GM21367 (cell line): Measurements from ENCODE around the gene KCNH6.

ENCODE experiments used
- ATAC-seq: cut with Tn5 transposase; IDR thresholded peaks from one replicate; pipeline ENCODE4 v1.9.1; 2021; ENCODE audit not compliant: unreplicated experiment

KCNH6 gene

DNA sequence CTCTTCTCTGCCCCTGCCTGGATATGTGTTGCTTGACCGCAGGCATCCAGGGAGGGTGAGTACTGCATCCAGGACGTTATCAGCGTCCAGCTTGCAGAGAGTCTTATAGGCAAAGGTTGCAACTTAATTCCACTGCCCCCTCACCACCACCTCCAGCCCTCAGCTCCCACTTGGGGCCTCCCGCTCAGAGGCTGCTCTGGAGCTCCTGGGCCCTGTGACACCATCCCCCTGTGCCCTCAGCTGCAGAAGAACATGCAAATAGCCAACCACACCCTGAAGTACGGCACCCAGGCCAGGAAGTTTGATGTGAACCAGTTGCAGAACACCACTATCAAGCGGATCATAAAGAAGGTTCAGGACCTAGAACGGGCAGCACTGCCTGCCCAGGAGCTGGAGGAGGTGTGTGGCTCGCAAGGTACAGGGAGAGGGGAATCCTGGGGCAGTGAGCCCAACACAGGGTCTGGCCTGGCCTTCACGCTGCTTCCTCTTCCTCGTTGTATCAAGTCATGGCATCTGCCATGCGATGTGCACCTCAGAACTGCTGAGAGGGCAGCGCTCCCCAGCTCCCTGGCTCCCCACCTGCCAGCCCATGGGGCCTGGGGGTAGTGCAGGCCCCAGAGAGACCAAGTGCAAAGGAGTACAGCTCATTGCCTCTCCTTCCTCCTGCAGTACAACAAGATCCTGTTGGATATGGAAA is 36.7 kb upstream of the KCNH6 start:
- ATAC-seq: no peak

DNA sequence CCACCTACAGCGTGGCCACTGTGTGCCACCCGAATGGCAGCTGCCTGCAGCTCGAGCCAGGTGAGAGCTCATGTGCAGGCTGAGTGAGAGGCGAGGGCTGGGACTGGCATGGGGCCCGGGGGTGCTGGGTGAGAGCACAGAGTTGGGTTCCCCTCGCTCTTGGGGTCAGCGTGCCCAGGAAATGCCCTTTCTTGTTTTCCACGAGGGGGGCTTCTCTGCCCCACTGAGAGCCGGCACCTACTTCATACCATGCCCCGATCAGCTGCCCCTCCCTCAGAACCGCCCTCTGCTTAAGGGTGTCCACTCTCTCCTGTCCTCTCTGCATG is 36.2 kb upstream of the KCNH6 start:
- ATAC-seq: no peak

DNA sequence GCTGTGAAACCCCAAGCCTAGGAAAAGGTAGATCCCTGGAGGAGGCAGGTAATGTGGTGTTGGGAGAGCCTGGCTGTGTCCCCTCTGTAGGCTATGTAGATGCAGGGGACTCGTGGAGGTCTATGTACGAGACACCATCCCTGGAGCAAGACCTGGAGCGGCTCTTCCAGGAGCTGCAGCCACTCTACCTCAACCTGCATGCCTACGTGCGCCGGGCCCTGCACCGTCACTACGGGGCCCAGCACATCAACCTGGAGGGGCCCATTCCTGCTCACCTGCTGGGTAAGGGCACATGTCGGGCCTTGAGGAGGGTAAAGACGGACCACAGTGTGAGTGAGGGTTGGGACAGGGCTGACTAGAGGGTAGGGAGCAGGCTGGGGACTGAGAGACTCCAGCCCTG is 34.3 kb upstream of the KCNH6 start:
- ATAC-seq: no peak

DNA sequence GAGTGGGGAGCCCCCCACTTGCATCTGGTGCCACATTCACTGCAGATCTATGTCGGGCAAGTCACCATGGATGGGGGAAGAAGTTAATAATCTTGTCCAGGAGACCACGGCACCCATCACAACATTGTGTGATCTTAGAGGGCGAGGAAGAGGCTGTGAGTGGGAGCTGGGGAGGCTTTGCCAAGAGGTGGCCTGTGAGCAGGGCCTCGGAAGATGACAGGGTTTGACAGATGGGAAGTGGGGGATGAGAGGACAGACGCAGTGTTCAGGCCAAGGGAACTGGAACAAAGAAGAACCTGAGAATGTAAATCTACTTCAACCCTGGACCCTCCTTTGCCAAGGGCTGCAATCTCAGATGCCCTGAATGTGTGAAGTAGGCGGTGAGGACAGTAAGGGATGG is 33.9 kb upstream of the KCNH6 start:
- no peak for ATAC-seq

DNA sequence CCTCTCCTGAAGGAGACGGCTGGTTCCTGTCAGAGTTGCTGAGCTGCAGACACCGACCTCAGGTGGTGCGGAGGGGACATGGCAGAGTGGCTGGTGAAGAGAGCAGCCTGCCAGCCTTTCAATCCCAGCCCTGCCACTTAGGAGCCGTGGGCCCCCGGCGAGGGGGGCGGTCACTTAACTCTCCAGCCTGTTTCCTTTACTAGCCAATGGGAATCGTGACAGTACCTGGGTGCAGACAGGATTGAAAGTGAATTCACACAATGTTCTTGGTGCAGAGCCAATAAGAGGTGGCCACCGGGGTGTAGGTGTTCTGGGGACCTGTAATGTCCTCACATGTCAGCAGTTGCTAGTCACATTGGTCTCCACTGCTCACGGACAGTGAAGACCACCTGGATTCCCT is 32.8 kb upstream of the KCNH6 start:
- ATAC-seq: no peak

DNA sequence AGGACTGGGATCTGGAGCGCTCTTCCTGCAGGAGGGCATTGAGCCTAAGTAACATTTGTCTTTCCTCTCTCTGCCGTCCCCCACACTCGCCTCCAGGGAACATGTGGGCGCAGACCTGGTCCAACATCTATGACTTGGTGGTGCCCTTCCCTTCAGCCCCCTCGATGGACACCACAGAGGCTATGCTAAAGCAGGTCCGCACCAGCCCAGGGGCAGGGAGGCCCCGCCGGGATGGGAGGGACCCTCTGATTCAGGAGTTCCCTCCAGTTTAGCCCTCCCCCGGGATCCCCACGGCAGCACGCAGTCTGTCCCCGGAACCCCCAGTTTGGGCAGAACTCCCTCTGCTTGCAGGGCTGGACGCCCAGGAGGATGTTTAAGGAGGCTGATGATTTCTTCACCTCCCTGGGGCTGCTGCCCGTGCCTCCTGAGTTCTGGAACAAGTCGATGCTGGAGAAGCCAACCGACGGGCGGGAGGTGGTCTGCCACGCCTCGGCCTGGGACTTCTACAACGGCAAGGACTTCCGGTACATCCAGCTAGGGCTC is 32.2 kb upstream of the KCNH6 start:
- no peak for ATAC-seq

DNA sequence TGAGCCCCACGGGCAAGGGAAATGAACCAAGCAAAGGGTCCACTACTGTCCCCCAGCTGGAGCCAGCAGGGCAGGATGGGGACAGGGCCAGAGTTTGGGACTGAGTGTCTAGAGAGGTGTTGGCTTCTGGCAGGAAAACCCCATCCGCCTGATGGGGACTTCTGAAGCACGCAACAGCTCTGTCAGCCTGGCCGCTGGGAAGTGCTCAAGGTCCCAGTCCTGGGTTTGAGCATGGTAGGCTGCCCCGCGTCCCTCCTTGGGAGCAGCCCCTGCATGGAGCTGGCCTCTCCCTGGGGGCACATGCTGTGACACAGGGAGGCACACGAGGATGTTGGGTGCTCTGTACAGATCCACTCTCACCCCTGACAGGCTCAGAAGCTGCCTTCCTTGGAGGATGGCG is 31.7 kb upstream of the KCNH6 start:
- ATAC-seq: no peak

DNA sequence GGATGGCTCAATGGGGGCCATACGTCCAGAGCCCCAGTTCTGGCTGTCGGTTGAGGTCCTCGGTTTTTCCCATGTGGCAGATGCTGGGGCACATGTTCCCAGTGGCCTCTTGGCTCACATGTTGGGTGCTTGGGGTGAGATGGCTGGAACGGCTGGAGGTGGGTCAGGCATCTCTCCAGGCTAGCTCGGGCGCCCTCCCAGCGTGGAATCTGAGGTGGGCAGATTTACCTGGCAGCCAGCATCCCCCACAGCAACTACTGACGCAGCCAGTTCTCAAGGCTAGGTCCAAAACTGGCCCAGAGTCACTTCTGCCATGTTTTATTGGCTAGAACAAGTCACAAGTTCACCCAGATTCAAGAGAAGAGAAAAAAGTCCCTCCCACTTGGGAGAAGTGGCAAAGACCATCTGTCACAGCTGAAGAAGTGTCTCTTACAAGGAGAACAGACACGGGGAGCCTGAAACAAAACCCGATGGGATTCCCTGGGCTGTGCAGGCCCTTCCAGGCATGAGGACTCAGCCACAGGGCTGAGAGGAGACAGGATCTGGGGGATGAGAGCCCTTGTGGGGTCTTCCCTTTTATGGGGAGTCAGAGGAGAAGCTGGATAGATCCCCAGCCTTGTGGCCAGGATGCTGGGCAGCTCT is 31.1 kb upstream of the KCNH6 start:
- ATAC-seq: no peak

DNA sequence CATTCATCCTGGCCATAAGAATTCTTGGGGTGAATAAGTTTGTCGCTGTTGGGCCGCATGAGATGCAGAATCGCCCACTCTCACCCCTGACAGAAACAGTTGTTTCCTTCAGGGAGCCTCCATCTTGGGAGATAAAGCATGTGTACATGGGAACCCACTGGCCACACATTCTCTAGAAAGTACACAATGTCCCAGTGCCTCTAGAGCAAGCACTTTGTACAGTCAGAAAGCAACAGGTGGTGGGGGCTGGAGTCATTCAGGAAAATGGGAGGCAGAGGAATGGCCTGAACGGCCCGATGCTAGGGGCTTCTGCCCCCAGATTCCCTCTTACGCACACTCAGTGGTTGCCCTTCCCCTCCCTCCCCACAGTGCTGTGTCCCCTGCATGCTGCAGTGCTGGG is 30.2 kb upstream of the KCNH6 start:
- ATAC-seq: no peak

DNA sequence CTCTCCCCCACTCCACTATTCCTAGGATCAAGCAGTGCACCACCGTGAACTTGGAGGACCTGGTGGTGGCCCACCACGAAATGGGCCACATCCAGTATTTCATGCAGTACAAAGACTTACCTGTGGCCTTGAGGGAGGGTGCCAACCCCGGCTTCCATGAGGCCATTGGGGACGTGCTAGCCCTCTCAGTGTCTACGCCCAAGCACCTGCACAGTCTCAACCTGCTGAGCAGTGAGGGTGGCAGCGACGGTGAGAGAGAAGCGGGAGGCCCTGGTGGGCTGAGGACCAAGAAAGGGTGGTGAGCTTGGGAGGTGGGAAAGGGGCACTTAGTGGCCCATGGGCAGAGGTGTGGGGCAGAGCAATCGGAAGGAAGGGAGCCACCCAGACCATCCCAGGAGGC is 29.7 kb upstream of the KCNH6 start:
- no peak for ATAC-seq

DNA sequence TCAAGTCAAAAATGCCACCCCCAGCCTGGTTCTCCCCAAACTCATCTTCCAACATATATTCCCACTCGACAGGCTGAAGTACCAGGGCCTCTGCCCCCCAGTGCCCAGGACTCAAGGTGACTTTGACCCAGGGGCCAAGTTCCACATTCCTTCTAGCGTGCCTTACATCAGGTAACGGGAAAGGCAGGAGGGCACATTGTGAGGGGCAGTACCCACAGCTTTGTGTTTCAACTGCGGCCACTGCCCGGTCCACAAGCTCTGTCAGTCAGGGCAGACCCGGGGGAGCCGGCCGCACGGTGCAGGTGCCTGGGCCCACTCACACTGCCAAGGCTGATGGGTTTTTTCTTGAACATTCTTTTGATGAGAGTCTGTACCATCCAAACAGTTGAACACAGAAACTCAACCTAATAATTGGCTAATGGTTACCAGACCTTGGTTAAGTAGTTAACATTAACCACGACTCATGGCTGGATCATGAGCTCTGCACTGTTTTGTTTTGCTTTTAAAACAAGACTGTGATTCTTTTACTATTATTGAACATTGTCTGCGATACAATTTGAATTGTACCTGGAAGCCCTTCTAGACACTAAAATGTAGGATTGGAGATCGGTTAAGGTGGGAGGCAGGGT is 28.7 kb upstream of the KCNH6 start:
- ATAC-seq: no peak

DNA sequence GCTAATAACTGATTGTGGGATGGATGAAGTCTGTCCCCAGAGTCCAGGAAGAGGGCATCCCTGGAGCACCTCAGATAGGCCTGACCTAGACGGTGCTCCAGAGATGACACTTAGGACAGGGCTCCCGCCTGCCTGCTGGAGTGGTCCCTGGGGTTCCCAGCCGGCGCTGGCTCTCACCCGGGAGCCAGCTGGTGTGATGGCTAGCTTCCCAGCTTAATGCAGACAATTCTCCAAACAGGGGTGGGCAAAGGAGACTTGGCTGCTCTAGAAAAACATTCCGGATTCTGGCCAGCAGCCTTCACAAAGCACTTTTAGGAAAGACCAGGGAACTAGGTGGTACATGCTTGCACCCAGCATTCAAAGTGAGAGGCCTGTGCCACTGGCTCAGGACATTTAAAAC is 27.7 kb upstream of the KCNH6 start:
- ATAC-seq: no peak

DNA sequence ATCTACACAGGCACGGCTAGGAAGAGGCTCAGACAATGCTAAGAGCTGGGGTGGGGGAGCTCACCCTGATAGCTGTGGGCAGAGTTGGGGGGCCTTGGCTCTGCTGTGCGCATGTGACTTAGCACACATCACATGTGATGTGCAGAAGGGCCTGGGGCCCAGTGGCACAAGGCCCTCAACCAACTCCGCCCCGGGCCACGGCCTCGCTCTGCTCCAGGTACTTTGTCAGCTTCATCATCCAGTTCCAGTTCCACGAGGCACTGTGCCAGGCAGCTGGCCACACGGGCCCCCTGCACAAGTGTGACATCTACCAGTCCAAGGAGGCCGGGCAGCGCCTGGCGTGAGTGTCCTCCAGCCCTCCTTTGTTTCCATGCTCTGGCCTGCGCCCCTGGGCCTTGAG is 27.0 kb upstream of the KCNH6 start:
- no peak for ATAC-seq

DNA sequence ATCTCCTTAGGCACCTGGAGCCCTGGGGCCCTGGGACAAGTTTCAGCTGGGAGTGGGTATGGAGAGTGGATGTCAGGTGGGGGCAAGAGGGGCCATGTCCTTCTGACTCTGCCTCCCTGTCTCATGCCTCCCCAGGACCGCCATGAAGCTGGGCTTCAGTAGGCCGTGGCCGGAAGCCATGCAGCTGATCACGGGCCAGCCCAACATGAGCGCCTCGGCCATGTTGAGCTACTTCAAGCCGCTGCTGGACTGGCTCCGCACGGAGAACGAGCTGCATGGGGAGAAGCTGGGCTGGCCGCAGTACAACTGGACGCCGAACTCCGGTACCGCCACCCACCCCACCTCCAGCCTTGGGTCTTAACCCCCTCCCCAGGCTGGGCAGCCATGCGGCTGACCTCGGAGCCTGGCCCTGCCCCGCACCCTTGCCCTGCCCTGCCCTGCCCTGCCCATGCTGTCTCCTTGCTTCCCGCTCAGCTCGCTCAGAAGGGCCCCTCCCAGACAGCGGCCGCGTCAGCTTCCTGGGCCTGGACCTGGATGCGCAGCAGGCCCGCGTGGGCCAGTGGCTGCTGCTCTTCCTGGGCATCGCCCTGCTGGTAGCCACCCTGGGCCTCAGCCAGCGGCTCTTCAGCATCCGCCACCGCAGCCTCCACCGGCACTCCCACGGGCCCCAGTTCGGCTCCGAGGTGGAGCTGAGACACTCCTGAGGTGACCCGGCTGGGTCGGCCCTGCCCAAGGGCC is 26.3 kb upstream of the KCNH6 start:
- no peak for ATAC-seq

DNA sequence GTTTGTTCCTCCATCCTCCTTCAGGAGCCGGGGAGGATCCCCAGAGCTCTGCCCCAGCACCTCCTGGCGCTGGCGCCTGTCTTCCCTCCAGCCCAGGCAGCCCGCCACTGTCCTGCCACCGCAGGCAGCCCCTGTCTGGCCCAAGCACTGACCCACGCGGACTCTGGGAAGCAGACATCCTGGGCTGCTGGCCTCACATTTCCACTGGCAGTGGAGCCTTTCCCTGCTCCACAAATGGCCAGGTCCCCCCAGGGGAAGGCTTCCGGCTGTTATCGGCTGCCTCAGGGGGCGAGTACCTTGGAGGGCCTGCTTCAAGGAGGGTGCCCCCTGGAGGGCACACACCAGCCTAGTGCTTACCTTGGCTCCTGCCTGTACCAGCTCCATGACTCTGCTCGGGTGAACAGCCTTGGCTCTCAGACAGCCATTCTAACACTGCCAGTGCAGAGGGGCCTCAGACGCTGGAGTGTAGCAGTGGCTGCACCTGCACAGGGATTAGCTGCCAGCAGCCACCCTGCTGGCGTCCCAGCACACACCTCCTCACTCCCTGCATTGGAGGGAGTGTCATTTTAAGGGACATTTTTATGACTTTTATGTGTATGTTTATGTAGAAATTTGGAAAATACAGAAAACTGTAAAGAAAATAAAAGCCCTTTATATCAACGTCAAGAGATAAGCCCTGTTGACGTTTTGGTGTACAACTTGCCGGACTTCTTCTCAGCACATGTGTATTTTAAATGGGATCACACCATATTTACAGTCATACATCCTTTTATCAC is 25.3 kb upstream of the KCNH6 start:
- ATAC-seq: no peak

DNA sequence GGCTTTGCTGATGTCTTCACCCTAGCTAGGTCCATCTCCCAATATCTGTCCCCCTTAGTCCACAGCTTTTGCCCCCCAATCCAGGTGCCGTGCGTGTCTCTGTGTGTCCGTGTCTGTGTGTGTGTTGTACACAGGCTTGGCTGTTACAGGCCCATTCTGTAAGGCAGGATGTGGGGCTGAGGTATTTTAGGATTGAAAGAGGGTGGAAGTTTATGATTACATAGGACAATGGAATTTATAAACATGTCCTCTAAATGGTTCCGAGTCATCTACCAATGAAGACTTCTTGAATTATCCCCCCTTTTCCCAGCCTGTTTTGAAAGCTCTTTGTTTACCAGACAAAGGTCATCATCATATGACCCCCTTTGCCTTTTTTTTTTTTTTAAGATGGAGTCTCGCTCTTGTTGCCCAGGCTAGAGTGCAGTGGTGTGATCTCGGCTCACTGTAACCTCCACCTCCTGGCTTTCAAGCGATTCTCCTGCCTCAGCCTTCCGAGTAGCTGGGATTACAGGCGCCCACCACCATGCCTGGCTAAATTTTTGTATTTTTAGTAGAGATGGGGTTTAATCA is 24.4 kb upstream of the KCNH6 start:
- ATAC-seq: no peak

DNA sequence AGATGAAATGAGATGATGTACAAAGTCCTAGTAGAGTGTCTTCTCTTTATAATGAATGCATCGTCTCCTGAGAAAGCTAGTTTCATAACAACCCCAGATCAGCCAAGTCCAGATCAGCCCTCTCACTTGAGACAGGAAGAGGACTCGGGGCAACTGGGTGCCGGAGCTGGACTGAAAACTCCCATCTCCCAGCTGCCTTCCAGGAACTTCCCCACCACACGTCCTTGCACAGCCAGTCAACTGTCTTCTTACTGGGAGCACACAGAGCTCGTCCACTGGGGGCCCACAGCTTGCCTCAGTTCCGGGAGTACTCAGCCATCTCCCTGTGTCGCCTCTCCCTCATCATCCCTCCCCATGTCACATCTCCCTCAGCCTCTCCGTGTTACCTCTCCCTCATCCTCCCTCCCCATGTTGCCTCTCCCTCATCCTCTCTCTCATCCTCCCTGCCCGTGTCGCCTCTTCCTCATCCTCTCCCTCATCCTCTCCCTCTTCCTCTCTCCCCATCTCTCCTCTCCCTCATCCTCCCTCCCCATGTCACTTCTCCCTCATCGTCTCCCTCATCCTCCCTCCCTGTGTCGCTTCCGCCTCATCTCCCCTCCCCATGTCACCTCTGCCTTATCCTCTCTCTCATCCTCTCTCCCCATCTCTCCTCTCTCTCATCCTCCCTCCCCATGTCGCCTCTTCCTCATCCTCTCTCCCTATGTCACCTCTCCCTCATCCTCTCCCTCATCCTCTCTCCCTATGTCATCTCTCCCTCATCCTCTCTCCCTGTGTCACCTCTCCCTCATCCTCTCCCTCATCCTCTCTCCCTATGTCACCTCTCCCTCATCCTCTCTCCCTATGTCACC is 22.4 kb upstream of the KCNH6 start:
- ATAC-seq: no peak

DNA sequence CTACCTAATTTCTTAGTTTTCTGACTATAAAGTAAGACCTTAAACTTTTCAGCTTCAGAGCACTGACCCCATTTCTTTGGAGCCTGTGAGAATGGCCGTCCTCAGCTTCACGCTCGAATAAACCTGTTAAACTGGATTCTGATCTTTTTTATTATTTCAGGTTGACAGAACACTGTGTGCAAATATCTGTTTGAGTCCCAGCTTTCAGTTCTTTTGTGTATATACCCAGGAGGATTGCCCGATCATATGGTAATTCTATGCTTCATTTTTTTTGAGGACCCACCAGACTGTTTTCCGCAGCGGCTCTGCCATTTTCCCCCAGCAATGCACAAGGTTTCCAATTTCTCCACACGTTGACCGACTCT is 19.8 kb upstream of the KCNH6 start:
- ATAC-seq: no peak

DNA sequence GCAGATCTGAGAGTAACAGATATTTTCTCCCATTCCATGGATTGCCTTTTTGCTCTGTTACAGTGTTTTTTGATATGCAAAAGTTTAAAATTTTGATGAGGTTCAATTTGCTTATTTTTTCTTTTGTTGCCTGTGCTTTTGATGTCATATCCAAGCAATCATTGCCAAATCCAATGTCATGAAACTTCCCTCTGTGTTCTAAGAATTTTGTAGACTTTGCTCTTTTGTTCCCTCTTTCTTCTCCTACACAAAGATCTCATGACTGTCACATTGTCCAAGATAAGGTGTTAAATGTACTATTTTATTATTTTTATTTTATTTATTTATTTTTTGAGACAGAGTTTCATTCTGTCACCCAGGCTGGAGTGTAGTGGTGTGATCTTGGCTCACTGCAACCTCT is 18.9 kb upstream of the KCNH6 start:
- ATAC-seq: no peak

DNA sequence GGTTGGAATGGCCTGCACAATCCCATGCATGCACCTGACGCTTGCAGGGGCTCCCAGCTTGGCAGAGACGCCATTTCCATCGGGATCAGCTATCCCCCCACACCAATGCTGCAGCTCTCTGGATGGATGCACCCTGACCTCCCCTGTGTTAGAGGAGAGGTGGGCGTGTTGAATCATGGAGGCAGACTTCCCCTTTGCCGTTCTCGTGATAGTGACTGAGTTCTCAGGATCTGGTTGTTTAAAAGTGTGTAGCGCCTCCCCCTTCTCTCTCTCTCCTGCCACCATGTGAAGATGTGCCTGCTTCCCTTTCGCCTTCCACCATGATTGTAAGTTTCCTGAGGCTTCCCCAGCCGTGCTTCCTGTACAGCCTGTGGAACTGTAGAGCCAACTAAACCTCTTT is 17.8 kb upstream of the KCNH6 start:
- no peak for ATAC-seq
